Skeletal muscle tissue (tissue), 4 donors: Measurements from ENCODE around the gene TEKTIP1. TPM values are rescaled to one million over a fixed set of nuclear protein-coding genes. Genes with fewer than 3 reads are reported as not detected.

ENCODE experiments used
- H3K27ac ChIP-seq: one replicate; pipeline ENCODE4 v1.7.0; 2013; ENCODE audit warnings: mild to moderate bottlenecking, low read depth, low read length, inconsistent platforms
- H3K27me3 ChIP-seq, 3 donors: one replicate each; pipeline ENCODE4 v1.7.0; 2013; ENCODE audit warnings: low read length in 3 of 3; ENCODE audit not compliant: control insufficient read depth in 3 of 3, insufficient read depth in 3 of 3
- H3K36me3 ChIP-seq, 3 donors: one replicate each; pipeline ENCODE4 v1.7.0; 2013; ENCODE audit warnings: low read length in 3 of 3; ENCODE audit not compliant: control insufficient read depth in 3 of 3, insufficient read depth in 3 of 3
- H3K4me1 ChIP-seq, 3 donors: one replicate each; pipeline ENCODE4 v1.7.0; 2013; ENCODE audit warnings: low read length in 3 of 3, mild to moderate bottlenecking in 3 of 3; ENCODE audit not compliant: control insufficient read depth in 3 of 3, insufficient read depth in 3 of 3
- H3K4me3 ChIP-seq, 3 donors: one replicate each; pipeline ENCODE4 v1.7.0; 2013; ENCODE audit warnings: low read length in 3 of 3
- H3K9ac ChIP-seq, 3 donors: one replicate each; pipeline ENCODE4 v1.7.0; 2013; ENCODE audit warnings: low read length in 3 of 3, mild to moderate bottlenecking in 3 of 3, moderate library complexity in 2 of 3, low read depth in 1 of 3
- H3K9me3 ChIP-seq, 3 donors: one replicate each; pipeline ENCODE4 v1.7.0; 2013; ENCODE audit warnings: low read length in 3 of 3; ENCODE audit not compliant: control insufficient read depth in 3 of 3
- total RNA-seq: library from RNA; depleted of rRNA; stranded (reverse); fragments of >200 nt; gene quantifications from one replicate; pipeline ENCODE4 v1.2.3, GENCODE V29; 2014
- donor health status: Osteomylitis.

Gene TEKTIP1
- total RNA-seq, 1 donor from 2014 or later = not detected

DNA sequence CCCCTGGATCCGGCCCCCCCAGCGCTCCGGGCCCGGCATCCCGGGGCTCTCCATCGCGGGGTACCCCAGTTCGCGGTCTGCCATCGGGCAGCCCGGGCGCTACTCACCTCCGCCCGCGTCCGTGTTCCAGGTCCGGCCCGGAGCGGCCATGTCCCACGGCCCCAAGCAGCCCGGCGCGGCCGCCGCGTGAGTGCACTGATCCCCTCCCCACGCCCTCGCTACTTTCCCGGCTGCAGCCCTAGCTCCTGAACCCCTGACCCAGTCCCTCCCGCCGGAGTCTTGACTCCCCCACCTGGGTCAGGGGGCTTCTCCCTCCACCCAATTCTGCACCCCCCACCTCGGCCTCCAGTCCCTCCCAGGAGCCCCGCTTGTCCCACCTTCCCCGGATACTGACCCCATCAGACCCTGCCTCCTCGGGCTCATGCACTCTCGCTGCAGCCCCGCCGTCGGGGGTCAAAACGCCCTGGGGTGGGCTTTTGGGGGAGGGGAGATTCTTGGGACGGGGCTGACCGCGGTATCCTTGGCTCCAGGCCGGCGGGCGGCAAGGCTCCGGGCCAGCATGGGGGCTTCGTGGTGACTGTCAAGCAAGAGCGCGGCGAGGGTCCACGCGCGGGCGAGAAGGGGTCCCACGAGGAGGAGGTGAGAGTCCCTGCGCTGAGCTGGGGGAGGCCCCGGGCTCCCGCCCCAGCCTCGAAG is 34.3 kb downstream of the TEKTIP1 start:
- Histone ChIP-seq H3K9ac (peak overlapping the region; percentile 72 to 75 (median 72)), H3K9me3 (no peaks in the 10 kb centered on the region), H3K36me3 (no peaks in the 10 kb centered on the region), H3K4me1 (peaks cover 15 to 19% (median 17%) of the 10 kb centered on the region in 3 donors), H3K4me3 (peak overlapping the region; percentile 72 to 74 (median 74)), H3K27ac (peak overlapping the region; percentile 12), H3K27me3 (no peaks in the 10 kb centered on the region)

DNA sequence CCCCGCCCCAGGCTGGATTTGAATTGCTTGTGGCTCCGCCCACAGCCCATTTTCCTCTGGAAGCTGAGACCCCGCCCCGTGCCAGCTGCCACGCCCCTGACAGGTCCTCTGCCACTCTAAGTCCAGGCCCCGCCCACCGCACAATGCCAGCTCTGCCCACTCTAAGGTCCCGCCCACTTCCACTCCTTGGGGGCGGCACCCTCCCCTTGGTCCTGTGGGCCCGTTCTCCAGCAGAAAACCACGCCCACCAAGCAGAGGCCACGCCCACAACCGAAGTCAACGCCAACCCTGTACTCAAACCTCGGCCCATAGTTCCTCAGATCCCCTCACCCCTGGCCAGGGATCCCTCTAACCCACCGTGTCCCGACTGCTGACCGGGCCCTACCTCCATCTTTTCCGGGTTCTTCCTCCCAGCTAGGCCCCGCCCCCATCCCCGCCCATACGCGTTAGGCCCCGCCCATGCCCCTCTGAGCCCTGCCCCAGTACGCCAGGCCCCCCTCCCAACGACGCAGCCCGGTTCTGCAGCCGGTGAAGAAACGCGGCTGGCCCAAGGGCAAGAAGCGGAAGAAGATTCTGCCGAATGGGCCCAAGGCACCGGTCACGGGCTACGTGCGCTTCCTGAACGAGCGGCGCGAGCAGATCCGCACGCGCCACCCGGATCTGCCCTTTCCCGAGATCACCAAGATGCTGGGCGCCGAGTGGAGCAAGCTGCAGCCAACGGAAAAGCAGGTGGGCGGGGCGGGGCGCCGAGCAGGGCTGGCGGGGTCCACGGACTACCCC is 35.1 kb downstream of the TEKTIP1 start:
- Histone ChIP-seq H3K4me3 (peak overlapping the region; percentile 72 to 74 (median 74)), H3K9ac (no peak overlapping the region), H3K36me3 (no peaks in the 10 kb centered on the region), H3K9me3 (no peaks in the 10 kb centered on the region), H3K4me1 (peaks cover 15 to 19% (median 17%) of the 10 kb centered on the region in 3 donors), H3K27me3 (no peaks in the 10 kb centered on the region), H3K27ac (no peak overlapping the region)

DNA sequence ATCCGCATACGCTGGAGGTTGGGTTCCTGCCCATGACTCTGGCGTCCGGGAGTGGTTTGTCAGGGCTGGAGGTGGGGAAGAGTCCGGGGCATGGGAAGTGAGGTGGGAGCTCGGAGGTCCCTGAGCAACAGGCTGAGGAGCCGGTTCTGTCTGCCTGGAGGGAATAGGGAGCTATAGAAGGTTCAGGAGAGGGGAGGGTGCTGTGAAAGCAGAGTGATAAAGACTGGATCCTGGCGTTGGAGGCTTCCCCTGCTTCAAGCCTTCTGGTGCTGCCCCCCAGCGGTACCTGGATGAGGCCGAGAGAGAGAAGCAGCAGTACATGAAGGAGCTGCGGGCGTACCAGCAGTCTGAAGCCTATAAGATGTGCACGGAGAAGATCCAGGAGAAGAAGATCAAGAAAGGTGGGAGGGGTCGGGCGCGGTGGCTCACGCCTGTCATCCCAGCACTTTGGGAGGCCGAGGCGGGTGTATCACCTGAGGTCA is 36.3 kb downstream of the TEKTIP1 start:
- no peak overlapping the region for H3K27ac ChIP-seq
- H3K27me3 ChIP-seq = no peaks in the 10 kb centered on the region
- H3K4me3 ChIP-seq = no peak overlapping the region
- peaks cover 15 to 19% (median 17%) of the 10 kb centered on the region in 3 donors for H3K4me1 ChIP-seq
- no peak overlapping the region for H3K9ac ChIP-seq
- no peaks in the 10 kb centered on the region for H3K36me3 ChIP-seq
- H3K9me3 ChIP-seq = no peaks in the 10 kb centered on the region

DNA sequence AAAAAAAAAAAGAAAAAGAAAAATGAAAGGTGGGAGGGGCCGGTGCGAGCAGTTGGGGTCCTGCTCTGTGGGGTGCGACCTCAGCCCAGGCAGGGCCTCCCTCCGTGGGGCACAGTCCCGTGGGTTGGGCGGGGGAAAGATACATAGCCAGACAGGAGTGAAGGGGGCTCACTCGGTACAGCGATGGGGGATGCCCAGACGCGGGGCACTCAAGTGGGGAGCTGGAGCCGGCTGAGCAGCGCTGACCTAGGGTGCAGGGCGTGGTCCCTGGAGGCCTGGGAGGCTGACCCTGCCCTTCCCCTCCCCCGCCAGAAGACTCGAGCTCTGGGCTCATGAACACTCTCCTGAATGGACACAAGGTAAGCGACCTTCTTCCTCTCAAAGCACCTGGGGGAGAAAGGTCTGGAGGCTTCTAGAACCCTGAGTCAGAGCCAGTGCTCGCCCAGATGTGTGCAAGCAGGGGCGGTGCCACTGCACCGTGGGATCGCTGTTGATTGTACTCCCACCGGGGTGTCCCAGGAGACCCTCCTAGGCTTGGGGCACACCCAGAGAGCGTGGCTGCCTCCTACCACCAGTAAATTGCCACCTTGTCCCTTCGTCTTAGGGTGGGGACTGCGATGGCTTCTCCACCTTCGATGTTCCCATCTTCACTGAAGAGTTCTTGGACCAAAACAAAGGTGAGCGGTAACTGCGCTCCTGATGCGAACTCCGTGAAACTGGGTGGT is 37.1 kb downstream of the TEKTIP1 start:
- no peaks in the 10 kb centered on the region for H3K27me3 ChIP-seq
- peak overlapping the region in 2 of 3 donors; percentile 43 to 45 for H3K9ac ChIP-seq
- H3K4me1 ChIP-seq = peaks cover 15 to 19% (median 17%) of the 10 kb centered on the region in 3 donors
- H3K27ac ChIP-seq = no peak overlapping the region
- no peaks in the 10 kb centered on the region for H3K9me3 ChIP-seq
- peak overlapping the region; percentile 45 to 54 (median 48) for H3K4me3 ChIP-seq
- H3K36me3 ChIP-seq = no peaks in the 10 kb centered on the region

DNA sequence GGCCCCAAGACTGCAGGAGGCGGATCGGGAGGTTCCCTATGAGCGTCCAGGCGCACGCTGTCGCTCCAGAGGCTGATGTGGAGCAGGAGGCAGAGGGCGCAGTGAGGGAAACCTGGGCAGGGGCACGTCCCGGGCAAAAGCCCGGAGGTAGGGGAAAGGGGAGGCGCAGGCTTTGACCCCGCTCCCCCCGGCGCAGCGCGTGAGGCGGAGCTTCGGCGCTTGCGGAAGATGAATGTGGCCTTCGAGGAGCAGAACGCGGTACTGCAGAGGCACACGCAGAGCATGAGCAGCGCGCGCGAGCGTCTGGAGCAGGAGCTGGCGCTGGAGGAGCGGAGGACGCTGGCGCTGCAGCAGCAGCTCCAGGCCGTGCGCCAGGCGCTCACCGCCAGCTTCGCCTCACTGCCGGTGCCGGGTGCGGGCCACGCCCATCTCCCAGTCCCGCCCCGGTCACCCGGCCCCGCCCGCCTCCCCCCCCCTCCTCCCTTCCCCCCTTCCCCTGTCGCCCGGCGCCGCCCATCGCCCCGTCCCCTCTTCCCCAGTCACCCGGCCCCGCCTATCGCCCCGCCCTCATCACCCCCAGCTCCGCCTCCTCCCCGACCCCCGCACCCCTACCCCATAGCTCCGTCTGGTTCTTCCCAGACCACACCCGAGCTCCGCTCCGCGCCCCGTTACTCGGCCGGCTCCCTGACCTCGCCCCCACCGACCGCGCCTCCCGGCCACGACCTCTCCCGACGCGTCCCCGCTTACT is 37.9 kb downstream of the TEKTIP1 start:
- Histone ChIP-seq H3K27ac (no peak overlapping the region), H3K4me1 (peaks cover 14 to 19% (median 16%) of the 10 kb centered on the region in 3 donors), H3K9ac (peak overlapping the region in 2 of 3 donors; percentile 43 to 45), H3K27me3 (no peaks in the 10 kb centered on the region), H3K9me3 (no peaks in the 10 kb centered on the region), H3K36me3 (no peaks in the 10 kb centered on the region), H3K4me3 (peak overlapping the region; percentile 45 to 54 (median 48))

DNA sequence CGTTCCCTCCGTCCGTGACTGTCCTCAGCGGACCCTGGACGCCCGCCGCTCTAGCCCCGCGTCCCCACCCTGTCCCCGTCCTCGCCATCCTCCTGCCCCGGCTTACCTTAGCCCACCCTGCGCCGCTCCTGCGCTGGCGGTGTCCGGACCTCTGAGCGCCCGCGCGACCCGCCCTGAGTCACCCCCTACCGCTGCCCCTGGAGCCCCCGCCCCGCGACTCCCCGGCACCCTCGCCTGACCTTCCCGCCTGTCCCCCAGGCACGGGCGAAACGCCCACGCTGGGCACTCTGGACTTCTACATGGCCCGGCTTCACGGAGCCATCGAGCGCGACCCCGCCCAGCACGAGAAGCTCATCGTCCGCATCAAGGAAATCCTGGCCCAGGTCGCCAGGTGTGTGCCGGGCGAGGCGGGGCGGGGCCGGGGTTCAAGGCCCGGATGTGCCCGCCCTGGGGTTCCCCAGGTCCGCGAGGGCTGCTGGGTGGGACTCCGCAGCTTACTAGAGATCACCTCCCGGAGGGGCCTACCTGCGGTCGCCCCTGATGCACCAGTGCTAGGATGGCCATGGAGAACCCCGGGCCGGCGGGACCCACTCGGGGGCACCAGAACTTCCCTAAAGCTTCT is 38.9 kb downstream of the TEKTIP1 start:
- Histone ChIP-seq H3K4me3 (no peak overlapping the region), H3K36me3 (no peaks in the 10 kb centered on the region), H3K27me3 (no peaks in the 10 kb centered on the region), H3K4me1 (peaks cover 10 to 14% (median 10%) of the 10 kb centered on the region in 3 donors), H3K9ac (no peak overlapping the region), H3K27ac (no peak overlapping the region), H3K9me3 (no peaks in the 10 kb centered on the region)

DNA sequence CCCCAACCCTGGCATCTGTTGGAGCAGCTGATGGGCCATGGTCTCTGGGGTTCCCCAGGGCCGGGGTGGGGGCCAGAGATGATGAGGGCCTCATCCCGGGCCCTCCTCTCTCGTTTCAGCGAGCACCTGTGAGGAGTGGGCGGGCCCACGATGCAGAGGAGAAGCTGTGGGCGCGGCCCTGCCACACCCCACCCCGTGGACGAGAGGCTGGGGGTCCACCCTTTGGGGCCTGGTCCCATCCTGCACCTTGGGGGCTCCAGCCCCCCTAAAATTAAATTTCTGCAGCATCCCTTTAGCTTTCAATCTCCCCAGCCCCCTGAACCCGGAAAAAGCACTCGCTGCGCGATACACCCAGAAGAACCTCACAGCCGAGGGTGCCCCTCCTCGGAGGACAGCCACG is 39.4 kb downstream of the TEKTIP1 start:
- Histone ChIP-seq H3K4me1 (peaks cover 10 to 12% (median 10%) of the 10 kb centered on the region in 3 donors), H3K27ac (no peak overlapping the region), H3K36me3 (no peaks in the 10 kb centered on the region), H3K4me3 (no peak overlapping the region), H3K27me3 (no peaks in the 10 kb centered on the region), H3K9ac (no peak overlapping the region), H3K9me3 (no peaks in the 10 kb centered on the region)

DNA sequence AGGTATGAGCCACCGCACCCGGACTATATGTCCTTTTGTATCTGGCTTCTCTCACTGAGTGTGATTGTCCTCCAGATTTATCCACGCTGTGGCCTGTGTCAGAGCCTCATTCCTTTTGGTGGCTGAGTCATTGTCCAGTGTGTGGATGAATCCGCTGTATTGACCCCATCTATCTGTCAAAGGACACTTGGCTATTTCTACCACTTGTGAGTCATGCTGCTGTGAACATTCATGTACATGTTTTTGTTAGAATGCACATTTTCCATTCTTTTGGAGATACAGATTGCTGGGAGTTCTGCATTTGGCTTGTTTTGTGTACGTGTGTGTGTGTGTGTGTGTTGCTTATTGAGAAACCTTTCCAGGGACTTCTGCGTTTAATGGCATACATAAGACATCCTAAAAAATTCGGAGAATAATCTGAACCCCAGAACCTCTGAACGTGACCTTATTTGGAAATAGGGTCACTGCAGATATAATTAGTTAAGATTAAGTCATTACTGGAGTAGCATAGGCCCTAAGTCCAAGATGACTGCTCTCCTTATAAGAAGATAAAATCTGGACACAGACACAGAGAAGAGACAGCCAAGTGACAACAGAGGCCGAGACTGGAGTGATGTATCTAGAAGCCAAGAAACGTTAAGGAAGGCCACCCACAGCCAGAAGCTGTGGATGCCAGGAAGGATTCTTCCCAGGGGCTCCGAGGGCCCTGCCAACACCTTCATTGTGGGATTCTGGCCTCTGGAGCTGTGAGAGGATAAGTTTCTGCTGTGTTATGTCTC is 41.4 kb downstream of the TEKTIP1 start:
- Histone ChIP-seq H3K36me3 (no peaks in the 10 kb centered on the region), H3K27me3 (peaks cover 4 to 6% (median 4%) of the 10 kb centered on the region in 3 donors), H3K9me3 (no peaks in the 10 kb centered on the region), H3K27ac (no peak overlapping the region), H3K4me3 (no peak overlapping the region), H3K9ac (no peak overlapping the region), H3K4me1 (peaks cover 9 to 13% (median 10%) of the 10 kb centered on the region in 3 donors)
